Activated T-helper 17 cell treated with anti-CD3 and anti-CD28 coated beads, Interleukin-2, amount 50 U/mL, for 72 hours (primary cell): Measurements from ENCODE around the gene COL26A1. TPM values are rescaled to one million over a fixed set of nuclear protein-coding genes. Genes with fewer than 3 reads are reported as not detected.
A peak's percentile ranks its signal among the peaks of the same experiment; 100 is the strongest.

Source experiments
- ATAC-seq: fragments of 150-1000 bp; cut with Tn5 transposase; replicated peaks from 2 replicates; pipeline ENCODE4 v1.10.0; 2021; ENCODE audit warnings: mild to moderate bottlenecking, moderate library complexity
- H3K27ac Mint-ChIP-seq: one replicate; pipeline ENCODE4 v1.8.0; 2022; ENCODE audit warnings: mixed read lengths
- H3K27me3 Mint-ChIP-seq: one replicate; pipeline ENCODE4 v1.8.0; 2022; ENCODE audit warnings: mixed read lengths
- H3K36me3 Mint-ChIP-seq: one replicate; pipeline ENCODE4 v1.8.0; 2022; ENCODE audit warnings: low read depth, mild to moderate bottlenecking, mixed read lengths
- H3K4me1 Mint-ChIP-seq: one replicate; pipeline ENCODE4 v1.8.0; 2022; ENCODE audit warnings: mixed read lengths
- H3K4me3 Mint-ChIP-seq: one replicate; pipeline ENCODE4 v1.8.0; 2022; ENCODE audit warnings: mild to moderate bottlenecking, mixed read lengths
- H3K9me3 Mint-ChIP-seq: one replicate; pipeline ENCODE4 v1.8.0; 2022; ENCODE audit warnings: mixed read lengths
- total RNA-seq, 2 donors: library from RNA; stranded (reverse); gene quantifications; one replicate each; pipeline ENCODE4 v1.2.3, GENCODE V29; 2022

Gene COL26A1
- total RNA-seq, 2 donors from 2014 or later = not detected

GRCh38 chr7:101590663-101591435 is 228.2 kb downstream of the COL26A1 start:
- ATAC-seq = no peak
- Mint-ChIP-seq H3K27ac (no peak overlapping the region), H3K4me1 (no peaks in the 10 kb centered on the region), H3K27me3 (no peaks in the 10 kb centered on the region), H3K36me3 (no peaks in the 10 kb centered on the region), H3K9me3 (no peaks in the 10 kb centered on the region), H3K4me3 (no peak overlapping the region)

GRCh38 chr7:101591504-101591903 is 228.8 kb downstream of the COL26A1 start:
- H3K27ac Mint-ChIP-seq = no peak overlapping the region
- no peaks in the 10 kb centered on the region for H3K27me3 Mint-ChIP-seq
- H3K4me1 Mint-ChIP-seq = no peaks in the 10 kb centered on the region
- no peak for ATAC-seq
- H3K4me3 Mint-ChIP-seq = no peak overlapping the region
- H3K9me3 Mint-ChIP-seq = no peaks in the 10 kb centered on the region
- no peaks in the 10 kb centered on the region for H3K36me3 Mint-ChIP-seq

DNA sequence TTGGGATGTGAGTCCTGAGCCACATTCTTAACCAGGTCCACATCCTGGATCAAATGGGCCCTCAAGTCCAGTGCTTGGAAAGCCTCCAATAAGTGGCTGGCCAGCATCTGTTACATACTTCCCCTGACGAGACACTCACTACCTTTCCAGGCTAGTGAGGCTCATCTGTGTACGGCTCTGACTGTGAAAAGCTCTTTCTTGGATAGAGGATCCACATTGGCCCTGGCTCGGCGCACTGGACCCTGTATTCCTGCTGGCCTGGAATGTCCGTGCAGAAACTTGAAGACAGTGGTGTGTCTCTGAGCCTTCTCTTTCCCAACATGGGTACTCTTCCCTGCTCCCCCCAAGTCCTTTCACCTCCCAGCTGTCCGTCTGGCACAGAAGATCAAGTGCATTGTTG is 230.9 kb downstream of the COL26A1 start:
- no peaks in the 10 kb centered on the region for H3K9me3 Mint-ChIP-seq
- H3K4me1 Mint-ChIP-seq = no peaks in the 10 kb centered on the region
- no peak overlapping the region for H3K27ac Mint-ChIP-seq
- H3K4me3 Mint-ChIP-seq = no peak overlapping the region
- H3K36me3 Mint-ChIP-seq = no peaks in the 10 kb centered on the region
- H3K27me3 Mint-ChIP-seq = no peaks in the 10 kb centered on the region
- ATAC-seq = no peak

DNA sequence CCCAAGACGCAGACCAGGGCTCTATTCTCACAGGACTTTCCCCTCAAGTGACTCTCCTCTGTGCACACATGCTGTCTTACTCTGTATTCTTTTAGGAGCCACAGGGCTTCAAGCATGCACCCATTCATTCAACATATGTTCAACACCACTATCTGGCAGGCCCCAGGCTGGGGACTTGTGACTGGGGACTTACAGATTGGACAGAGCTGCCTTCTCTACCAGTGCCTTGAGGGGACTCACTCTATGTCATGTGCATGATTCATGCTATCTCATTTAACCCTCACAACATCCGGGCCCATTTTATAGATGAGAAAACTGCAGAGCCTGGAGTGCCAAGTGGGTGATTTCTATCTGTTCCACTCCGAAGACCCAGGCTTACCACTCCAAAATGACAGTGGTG is 232.1 kb downstream of the COL26A1 start:
- H3K9me3 Mint-ChIP-seq = no peaks in the 10 kb centered on the region
- no peaks in the 10 kb centered on the region for H3K27me3 Mint-ChIP-seq
- no peak for ATAC-seq
- no peaks in the 10 kb centered on the region for H3K36me3 Mint-ChIP-seq
- H3K4me1 Mint-ChIP-seq = no peaks in the 10 kb centered on the region
- H3K27ac Mint-ChIP-seq = no peak overlapping the region
- no peak overlapping the region for H3K4me3 Mint-ChIP-seq

DNA sequence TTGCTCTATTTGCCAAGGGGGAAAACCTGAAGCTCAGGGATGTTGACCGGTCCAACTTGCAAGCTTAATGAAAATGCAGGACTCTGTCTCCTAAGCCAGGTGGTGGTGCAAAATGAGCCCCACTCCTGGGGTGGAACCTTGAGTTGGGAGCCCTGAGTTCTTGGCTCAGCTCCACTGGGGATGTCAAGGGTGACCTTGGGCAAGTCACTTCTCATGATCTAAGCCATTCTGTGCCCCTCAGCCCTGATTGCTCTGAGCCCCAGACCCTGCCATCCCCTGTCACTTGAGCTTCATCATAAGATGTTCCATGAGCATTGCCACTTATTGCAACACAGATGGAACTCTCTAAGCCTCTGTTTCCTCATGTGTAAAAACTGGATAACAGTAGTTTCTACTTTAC is 232.6 kb downstream of the COL26A1 start:
- Mint-ChIP-seq H3K27ac (no peak overlapping the region), H3K27me3 (no peaks in the 10 kb centered on the region), H3K36me3 (no peaks in the 10 kb centered on the region), H3K4me1 (no peaks in the 10 kb centered on the region), H3K9me3 (no peaks in the 10 kb centered on the region), H3K4me3 (no peak overlapping the region)
- ATAC-seq = no peak

GRCh38 chr7:101595766-101596537 is 233.3 kb downstream of the COL26A1 start:
- Mint-ChIP-seq H3K4me1 (no peaks in the 10 kb centered on the region), H3K27me3 (no peaks in the 10 kb centered on the region), H3K27ac (no peak overlapping the region), H3K9me3 (no peaks in the 10 kb centered on the region), H3K4me3 (no peak overlapping the region), H3K36me3 (no peaks in the 10 kb centered on the region)
- ATAC-seq = no peak

DNA sequence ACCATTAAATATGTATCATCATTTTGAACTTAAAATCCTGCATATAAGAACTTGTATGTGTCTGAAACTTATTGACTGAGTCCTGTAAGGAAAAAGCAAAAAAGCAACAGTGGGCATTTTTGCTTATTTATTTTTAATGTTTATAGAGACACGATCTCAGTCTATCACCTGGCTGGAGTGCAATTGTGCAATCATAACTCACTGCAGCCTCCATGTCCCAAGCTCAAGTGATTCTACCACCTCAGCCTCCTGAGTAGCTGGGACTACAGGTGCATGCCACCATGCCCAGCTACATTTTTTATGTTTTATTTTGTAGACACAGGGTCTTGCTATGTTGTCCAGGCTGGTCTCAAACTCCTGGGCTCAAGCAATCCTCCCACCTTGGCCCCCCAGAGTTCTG is 234.2 kb downstream of the COL26A1 start:
- Mint-ChIP-seq H3K36me3 (no peaks in the 10 kb centered on the region), H3K27ac (no peak overlapping the region), H3K9me3 (no peaks in the 10 kb centered on the region), H3K4me1 (no peaks in the 10 kb centered on the region), H3K4me3 (no peak overlapping the region), H3K27me3 (no peaks in the 10 kb centered on the region)
- ATAC-seq = no peak

- no peak for ATAC-seq
- H3K9me3 Mint-ChIP-seq = no peaks in the 10 kb centered on the region
- no peaks in the 10 kb centered on the region for H3K4me1 Mint-ChIP-seq
- no peaks in the 10 kb centered on the region for H3K36me3 Mint-ChIP-seq
- no peak overlapping the region for H3K4me3 Mint-ChIP-seq
- no peak overlapping the region for H3K27ac Mint-ChIP-seq
- H3K27me3 Mint-ChIP-seq = no peaks in the 10 kb centered on the region
Observed at GRCh38 chr7:101597941-101598340, 235.3 kb downstream of the COL26A1 start.

DNA sequence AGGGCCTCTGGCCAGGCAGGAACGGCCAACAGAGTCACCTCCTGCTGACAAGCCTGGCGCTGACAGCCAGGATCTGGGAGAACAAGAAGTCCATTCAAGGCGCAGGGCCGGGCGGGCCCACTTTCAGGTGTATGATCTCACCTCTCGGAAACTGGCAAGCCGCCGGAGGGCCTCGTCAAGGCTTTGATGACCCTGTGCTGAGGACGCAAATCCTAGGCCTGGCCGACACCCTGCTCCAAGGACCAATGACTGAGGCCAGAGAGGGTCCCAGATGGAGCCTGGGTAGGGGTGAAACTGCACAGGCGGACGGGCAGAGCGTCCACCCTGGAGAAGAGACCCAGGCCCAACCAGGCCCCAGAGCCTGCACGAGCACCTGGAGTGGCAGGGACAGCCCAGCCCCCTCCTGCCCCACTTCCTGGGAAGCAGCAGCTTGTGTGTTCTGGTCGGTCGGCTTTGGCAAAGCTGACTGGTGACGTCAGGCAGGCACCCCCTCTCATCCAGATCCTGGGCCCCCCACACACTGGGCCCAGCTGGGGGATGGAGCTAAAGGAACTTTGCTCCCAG is 235.8 kb downstream of the COL26A1 start:
- Mint-ChIP-seq H3K4me3 (no peak overlapping the region), H3K36me3 (no peaks in the 10 kb centered on the region), H3K9me3 (no peaks in the 10 kb centered on the region), H3K27me3 (no peaks in the 10 kb centered on the region), H3K27ac (no peak overlapping the region), H3K4me1 (no peaks in the 10 kb centered on the region)
- ATAC-seq = no peak

- H3K4me3 Mint-ChIP-seq = no peak overlapping the region
- H3K36me3 Mint-ChIP-seq = no peaks in the 10 kb centered on the region
- H3K27ac Mint-ChIP-seq = no peak overlapping the region
- no peaks in the 10 kb centered on the region for H3K27me3 Mint-ChIP-seq
- ATAC-seq = no peak
- no peaks in the 10 kb centered on the region for H3K9me3 Mint-ChIP-seq
- H3K4me1 Mint-ChIP-seq = no peaks in the 10 kb centered on the region
Observed at GRCh38 chr7:101598986-101599771, 236.5 kb downstream of the COL26A1 start.

DNA sequence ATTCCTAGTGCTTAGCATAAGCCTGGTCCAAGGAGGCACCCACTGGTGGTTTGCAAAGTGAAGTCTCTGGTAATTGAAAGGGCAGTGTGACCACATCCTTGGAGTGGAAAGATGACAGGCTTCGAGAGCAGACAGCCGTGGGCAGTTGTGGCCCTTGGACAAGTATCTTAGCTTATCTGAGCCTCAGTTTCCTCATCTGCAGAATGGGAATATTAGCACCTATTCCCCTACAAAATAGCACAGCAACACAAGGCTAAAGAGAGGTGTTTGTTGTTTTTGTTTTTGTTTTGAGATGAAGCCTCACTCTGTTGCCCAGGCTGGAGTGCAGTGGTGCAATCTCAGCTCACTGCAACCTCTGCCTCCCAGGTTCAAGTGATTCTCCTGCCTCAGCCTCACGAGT is 237.1 kb downstream of the COL26A1 start:
- H3K27ac Mint-ChIP-seq = no peak overlapping the region
- no peaks in the 10 kb centered on the region for H3K27me3 Mint-ChIP-seq
- no peaks in the 10 kb centered on the region for H3K9me3 Mint-ChIP-seq
- no peaks in the 10 kb centered on the region for H3K4me1 Mint-ChIP-seq
- H3K4me3 Mint-ChIP-seq = no peak overlapping the region
- H3K36me3 Mint-ChIP-seq = no peaks in the 10 kb centered on the region
- ATAC-seq = no peak

GRCh38 chr7:101602082-101602481 is 239.4 kb downstream of the COL26A1 start:
- no peaks in the 10 kb centered on the region for H3K4me1 Mint-ChIP-seq
- H3K36me3 Mint-ChIP-seq = no peaks in the 10 kb centered on the region
- H3K27me3 Mint-ChIP-seq = no peaks in the 10 kb centered on the region
- no peak overlapping the region for H3K4me3 Mint-ChIP-seq
- no peaks in the 10 kb centered on the region for H3K9me3 Mint-ChIP-seq
- peak; percentile 6 for ATAC-seq
- no peak overlapping the region for H3K27ac Mint-ChIP-seq

- H3K4me1 Mint-ChIP-seq = no peaks in the 10 kb centered on the region
- H3K27me3 Mint-ChIP-seq = no peaks in the 10 kb centered on the region
- H3K9me3 Mint-ChIP-seq = no peaks in the 10 kb centered on the region
- H3K4me3 Mint-ChIP-seq = no peak overlapping the region
- ATAC-seq = peak; percentile 88
- H3K27ac Mint-ChIP-seq = no peak overlapping the region
- H3K36me3 Mint-ChIP-seq = no peaks in the 10 kb centered on the region
Observed at GRCh38 chr7:101602484-101603241, 240.0 kb downstream of the COL26A1 start.
